HG02885 (cell line): ENCODE data around the gene CCL17.
"Not testable (repeated sequence)": the region's sequence is repeated elsewhere in the genome, so short reads cannot be mapped to it uniquely, and the experiment has no call there.

Source experiments
- ATAC-seq: cut with Tn5 transposase; IDR thresholded peaks from one replicate; pipeline ENCODE4 v1.9.1; 2021; ENCODE audit warnings: mild to moderate bottlenecking; ENCODE audit not compliant: unreplicated experiment, poor library complexity

Gene CCL17

DNA sequence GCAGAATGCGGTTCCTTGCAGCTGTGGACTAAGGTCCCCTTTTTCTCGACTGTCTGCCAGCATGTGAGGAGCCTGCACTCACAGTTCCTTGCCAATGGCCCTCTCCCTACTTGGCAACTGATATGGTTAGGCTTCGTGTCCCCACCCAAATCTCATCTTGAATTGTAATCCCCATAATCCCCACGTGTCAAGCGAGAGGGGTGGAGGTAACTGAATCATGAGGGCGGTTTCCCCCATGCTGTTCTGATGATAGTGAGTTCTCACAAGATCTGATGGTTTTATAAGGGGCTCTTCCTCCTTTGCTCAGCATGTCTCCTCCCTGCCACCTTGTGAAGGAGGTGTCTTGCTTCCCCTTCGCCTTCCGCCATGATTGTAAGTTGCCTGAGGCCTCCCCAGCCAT, 22.7 kb downstream of the CCL17 start:
- no peak for ATAC-seq

DNA sequence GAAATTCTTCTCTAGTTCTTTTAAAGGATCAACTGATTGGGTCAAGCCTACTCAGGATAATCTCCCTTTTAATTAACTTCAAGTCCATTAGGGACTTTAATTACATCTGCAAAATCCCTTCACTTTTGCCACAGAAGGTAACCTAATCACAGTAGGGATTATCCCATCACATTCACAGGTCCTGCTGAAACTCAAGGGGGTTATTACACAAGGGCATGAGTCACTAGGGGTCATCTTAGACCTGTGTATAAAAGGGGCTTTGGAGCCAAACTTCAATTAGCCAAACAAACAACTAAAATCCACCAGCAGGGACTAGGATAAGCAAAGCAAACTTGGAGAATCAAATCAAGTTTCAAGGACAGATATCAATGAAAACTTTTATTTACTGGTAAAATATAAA, 23.3 kb downstream of the CCL17 start:
- no peak for ATAC-seq

DNA sequence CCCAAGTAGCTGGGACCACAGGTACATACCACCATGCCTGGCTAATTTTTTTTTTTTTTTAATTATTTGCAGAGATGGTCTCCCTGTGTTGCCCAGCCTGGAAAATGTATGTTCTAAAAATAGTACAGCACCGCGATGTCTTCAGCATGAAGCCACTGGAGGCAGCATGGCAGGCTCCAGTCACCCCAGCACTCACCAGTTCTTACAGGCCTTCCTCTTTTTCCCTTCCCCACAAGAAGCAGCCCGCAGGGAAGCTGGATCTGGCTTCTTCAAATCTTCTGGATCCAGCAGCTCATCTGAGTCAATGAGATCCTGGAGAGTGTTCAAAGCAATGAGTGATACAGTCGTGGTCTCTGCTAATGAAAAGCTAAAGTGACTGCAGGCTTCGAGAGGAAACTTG, 26.4 kb downstream of the CCL17 start:
- no peak for ATAC-seq

DNA sequence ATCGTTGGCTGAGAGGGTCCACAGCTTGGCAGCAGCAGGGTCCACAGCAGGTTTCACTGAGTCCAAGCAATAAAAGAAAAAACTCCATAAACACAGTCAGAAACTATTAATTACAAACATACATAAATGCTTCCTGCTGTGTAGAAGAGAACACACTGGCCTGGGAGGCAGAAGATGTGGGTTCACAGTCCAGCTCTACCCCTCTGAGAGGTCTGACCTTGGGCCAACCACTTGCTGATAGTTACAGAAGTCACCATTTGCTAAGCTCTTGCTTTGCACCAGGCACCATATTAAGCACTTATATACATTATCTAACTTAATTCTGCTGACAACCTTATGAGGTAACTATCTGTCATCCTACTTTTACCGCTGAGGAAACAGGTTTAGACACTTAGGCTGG, 27.9 kb downstream of the CCL17 start:
- ATAC-seq = no peak

DNA sequence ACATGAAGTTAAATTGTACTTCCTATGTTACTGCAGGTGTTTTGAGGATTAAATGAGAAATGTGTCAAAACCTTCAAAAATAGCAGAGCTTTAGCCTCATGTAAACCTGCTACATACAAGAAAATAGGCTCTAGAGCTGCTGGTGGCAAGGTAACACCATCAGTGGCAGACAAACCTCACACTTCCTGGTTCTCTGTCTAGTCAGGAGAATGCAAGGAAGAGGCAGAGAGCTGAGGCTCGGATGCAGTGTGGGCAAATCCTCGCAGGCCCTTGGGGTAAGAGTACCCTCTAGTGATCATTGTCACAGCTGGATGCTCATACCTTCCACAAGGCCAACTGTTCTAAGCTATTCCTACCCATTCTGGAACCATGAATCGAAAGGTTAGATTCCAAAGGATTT, 28.4 kb downstream of the CCL17 start:
- ATAC-seq = no peak

DNA sequence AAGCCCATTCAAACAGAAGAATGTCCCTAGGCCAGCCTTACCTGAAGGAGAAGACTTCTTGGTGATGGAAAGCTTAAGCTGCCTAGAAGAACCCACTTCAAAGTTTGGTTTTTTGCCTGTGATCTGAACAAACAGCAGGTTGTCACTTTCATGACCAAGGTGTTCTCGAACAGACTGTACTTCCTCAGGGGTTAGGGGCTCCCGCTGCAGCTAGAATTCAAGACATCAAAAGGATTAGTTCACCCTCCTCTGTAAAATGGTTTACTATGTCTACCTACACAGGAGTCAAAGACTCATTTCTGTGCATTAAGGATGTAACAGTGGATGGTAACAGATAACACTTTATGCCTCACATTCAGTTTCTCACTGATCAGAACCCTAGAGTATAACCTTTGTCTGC, 29.4 kb downstream of the CCL17 start:
- no peak for ATAC-seq

DNA sequence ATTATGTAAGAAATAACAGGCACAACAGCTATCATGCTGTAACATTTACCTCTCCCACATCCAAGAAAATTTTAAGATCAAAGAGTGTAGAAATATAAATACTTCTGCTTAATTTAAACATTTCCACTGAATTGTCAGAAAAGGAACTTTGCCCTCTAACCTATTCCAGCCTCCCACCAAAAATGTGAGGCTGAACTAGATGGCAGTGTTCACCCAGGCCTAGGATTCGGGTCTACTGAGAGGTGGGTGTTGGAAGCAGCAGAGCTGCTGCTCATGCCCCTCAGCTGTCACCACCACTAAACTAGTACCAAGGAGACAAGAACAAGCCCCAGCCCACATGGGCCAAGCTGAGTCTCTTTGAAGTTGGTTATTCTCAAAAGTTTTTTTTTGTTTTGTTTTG, 31.3 kb downstream of the CCL17 start:
- no peak for ATAC-seq

DNA sequence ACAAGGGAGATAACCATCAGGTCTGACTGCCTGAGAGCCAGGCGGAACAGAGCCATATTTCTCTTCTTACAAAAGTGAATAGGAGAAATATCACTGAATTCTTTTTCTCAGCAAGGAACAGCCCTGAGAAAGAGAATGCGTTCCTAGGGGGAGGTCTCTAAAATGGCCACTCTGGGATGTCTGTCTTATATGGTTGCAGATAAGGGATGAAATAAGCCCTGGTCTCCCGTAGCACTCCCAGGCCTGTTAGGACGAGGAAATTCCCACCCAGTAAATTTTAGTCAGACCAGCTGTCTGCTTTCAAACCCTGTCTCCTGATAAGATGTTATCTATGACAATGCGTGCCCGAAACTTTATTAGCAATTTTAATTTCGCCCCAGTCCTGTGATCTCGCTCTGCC, 35.4 kb downstream of the CCL17 start:
- ATAC-seq = not testable (repeated sequence)

DNA sequence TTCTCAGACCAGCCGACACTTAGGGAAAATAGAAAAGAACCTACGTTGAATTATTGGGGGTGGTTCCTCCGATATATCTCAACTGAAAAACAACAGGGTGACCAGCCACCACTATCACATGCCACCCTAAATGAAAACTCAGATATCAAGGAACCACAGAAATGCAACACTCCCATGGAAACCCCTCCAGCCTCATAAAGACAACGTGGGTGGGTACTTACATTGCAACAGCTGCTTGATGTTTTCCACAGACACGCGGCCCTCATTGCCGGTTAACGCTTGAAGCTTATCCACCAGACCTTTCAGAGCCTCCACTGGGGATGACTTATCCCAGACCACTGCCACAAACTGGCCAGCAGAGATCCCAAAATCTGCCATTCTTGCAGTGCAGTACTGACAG, 36.0 kb downstream of the CCL17 start:
- not testable (repeated sequence) for ATAC-seq

DNA sequence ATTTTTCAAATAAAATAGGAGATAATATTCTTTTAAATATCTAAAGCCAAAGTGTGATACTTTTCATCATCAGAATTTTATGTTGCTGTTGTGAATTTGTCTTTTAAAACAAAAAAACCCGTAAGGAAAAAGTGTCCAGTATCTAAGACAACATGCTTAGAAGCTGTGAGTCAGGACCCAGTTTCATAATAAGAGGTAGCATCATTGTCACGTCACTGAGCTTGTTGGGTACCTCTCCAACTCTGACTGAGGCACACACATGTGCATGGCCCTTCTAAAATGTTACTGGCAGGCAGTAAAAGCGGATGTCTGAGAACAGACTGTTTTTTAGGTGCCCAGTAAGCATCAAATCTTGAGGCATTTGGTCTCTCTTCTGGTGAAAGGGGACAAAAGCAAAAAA, 40.1 kb downstream of the CCL17 start:
- ATAC-seq = no peak

DNA sequence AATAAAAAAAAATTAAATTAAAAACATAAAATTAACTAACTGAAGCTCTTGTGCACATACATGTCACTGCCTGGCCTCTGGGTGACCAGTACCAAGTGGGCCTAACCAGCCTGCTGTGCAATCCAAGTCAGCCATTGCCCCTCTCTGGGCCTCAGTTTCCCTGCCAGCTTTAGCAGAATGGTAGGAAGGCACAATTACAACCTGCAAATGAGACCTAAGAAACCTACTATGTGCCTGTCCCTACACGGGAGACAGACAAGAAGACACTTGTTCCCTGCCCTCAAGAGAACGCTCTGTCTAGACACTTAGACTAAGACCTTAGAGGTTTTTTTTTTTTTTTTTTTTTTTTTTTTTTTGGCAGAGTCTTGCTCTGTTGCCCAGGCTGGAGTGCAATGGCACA, 40.9 kb downstream of the CCL17 start:
- no peak for ATAC-seq

DNA sequence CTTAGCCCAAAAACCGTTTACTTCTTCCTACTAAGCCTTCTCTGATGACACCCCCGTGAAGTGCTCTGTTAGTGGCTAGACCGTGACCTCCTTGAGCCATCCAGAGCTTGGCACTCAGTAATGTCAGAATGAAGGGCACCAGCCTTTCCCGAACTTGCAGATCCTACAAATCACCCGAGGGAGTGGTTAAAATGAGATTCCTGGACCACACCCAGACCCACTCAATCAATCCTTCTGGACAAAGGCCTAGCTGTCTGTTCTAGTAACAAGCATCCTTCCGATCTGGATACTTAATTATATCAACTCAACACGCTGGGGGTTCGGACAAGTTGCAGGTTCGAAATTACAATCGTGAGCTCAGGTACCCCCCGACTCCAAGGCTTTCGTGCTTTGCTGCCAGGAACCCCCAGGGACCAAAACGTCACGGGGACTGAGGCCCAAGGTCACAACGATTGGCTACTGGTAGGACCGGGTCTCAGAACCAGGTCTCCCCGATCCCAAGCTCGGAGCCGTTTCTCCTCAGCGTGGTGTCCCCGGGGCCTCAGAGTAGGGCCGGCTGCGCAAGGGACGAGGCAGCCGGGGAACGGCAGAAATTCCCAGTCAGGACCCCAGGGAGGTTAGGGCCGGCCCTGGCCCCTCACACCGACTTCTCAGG, 42.1 kb downstream of the CCL17 start:
- peak; percentile 31 for ATAC-seq

DNA sequence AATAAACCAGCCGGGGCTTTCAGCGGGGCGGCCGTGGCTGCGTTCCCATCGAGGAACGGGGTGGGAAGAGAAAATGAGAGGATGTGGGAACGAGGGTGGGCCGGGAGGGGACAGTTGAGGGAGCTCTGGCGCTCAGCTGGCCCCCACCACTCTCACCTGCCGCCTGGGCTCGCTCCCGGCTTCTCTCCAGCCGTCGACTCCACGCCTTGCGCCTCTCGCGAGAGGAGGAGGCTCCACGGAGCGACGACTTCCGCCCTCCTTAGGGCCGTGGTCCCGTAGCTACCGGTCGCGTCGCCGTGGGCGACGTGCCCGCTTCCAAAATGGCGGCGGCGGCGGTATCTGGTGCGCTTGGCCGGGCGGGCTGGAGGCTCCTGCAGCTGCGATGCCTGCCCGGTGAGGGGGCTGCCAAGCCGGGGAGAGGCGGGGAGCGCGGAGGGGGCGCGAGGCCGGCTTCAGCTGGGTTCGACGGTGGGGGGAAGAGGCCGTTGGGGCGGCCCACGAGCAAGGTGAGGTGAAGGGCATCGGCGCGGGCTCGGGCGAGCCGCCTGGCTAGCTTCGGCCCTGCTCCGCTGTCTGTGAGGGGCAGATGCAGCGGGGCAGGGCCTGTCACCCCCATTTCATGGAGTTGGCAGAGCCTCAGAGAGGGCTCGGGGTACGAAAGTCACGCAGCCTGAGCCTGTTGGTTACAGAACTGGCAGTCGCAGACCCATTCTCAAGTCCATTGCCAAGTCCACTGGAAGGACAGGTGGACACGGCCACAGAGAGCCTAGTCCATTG, 42.8 kb downstream of the CCL17 start, which contains the start of the genes CIAPIN1 and COQ9:
TSS of gene CIAPIN1 (minus strand) at position 200 of the 777 bp plus-strand sequence. CDS start 6,457 bp downstream, outside the sequence.
TSS of gene COQ9 (plus strand) at position 294 of the 777 bp plus-strand sequence. CDS start at position 321, 27 bp downstream.
- ATAC-seq = peak; percentile 98

DNA sequence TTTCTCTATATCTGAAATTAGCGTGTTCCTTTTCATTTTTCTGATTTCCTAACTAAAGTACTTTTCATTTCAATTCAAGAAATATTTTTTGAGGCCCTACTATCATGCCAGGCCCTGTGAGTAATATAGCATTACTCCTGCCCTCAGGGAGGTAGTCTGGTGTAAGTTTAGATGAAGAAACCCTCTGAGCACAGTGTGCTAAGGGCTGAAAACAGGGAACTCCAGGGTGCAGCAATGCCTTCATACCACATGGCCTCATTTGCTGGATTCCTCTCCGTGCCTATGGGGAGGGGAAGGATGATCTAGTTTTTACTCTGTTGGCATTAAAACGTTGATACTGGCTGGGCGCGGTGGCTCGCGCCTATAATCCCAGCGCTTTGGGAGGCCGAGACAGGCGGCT, 47.5 kb downstream of the CCL17 start:
- ATAC-seq = no peak

DNA sequence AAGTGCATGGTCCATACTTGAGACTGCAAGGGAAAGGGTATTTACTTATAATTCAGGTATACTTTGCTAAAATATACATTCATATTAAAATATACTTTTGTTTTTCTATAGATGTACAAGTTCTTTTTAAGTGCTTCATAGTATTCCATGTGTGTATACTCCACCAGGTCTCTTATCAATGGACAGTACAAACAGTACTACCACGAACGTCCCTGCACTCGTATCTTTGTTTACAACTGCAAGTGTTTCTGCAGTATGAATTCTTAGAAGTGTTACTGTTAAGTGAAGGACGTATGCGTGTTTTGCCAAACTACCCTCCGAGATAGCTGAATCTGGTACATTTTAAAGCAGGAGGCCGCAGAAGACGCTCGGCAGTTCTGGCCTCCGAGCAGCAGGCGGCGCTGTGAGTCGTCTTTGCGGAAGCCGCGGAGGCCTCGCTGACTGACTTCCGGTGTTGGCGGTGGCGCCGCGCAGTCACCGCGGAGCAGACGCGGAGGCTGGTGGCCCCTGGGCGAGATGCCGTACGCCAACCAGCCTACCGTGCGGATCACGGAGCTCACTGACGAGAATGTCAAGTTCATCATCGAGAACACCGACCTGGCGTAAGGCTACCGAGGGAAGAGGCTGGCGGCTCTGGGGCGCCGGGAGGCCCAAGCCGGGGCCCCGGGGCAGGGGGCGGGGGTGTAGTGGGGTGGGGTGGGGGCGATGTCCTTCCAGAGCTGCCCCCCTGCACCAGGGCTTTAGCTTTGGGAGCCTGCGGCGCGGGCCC, 57.8 kb downstream of the CCL17 start, which contains the start of gene POLR2C:
TSS of gene POLR2C (plus strand) at position 471 of the 769 bp plus-strand sequence. CDS start at position 517, 46 bp downstream.
- peak; percentile 93 for ATAC-seq

DNA sequence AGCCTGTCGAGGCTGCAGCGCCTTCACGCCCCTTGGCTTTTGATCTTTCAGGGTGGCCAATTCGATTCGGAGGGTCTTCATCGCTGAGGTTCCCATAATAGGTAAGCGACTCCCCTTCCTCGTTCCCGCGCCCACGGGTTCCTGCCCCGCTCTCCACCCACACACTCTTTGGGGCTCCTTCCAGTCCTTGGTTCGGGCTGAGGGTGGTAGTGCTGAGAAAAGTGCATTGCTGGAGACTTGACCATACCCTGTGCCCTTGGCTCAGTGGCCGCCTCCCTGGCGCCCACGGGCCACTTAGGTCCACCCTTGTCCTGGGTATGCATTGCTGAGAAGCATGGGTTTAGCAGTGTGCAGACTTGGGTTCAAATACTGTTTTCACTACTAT, 58.4 kb downstream of the CCL17 start:
- peak; percentile 21 for ATAC-seq

DNA sequence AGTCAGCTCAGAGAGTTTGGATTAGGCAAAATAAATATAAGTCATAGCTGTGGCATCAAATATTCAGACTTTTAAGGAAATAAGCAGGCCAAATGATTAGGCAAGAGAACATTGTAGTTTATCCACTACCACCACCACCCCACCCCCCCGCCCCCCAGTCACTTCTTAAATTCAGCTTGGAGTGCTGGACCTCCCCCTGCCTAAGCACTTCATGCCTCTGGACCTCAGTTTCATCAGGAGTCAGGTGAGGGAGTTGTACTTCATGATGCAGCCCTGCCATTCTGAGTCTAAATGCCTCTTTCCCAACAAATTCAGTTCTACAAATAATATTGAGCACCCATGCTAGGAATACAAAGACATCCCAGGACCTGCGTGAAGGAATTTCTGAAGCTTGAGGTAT, 60.0 kb downstream of the CCL17 start:
- ATAC-seq = no peak
